ENCODE measurements around the gene PRKCE. TPM values are rescaled to one million over a fixed set of nuclear protein-coding genes. Genes with fewer than 3 reads are reported as not detected.

The PRKCE gene
- total RNA-seq, 3 donors from 2014 or later (not counting 1 experiment from before 2014, with no cell fraction given) = 35.2 to 42.1 (median 38.6) TPM

GRCh38 chr2:45793305-45793962 lies 142.0 kb downstream of the PRKCE start:
- Histone ChIP-seq H3K27ac (ENCODE audit: low read length) (no peak overlapping the region), H3K36me3 (ENCODE audit: control insufficient read depth, insufficient read depth, low read length) (no peaks in the 10 kb centered on the region), H3K4me1 (ENCODE audit: control insufficient read depth, insufficient read depth, low read length) (no peaks in the 10 kb centered on the region), H3K9me3 (ENCODE audit: control insufficient read depth, insufficient read depth, low read length) (no peaks in the 10 kb centered on the region), H3K27me3 (ENCODE audit: control insufficient read depth, insufficient read depth, low read length) (no peaks in the 10 kb centered on the region), H3K4me3 (ENCODE audit: low read length) (no peak overlapping the region)
- no peaks in the 10 kb centered on the region for H3K27me3 Mint-ChIP-seq (ENCODE audit: low read depth in 2 of 2)
- H3K27ac Mint-ChIP-seq = no peak overlapping the region
- no peak for TF ChIP-seq CTCF (IDR thresholded peaks at IDR 0.05)
- intact Hi-C loops (cut with micrococcal nuclease) = no loop called here
- H3K36me3 Mint-ChIP-seq = no peaks in the 10 kb centered on the region
- no peaks in the 10 kb centered on the region for H3K9me3 Mint-ChIP-seq
- H3K4me1 Mint-ChIP-seq = peaks cover 6 to 21% of the 10 kb centered on the region in 2 donors
- DNase-seq = no peak
- WGBS (ENCODE audit: insufficient coverage) = 70% methylated on average over 4 of the region's 7 CpGs
- ATAC-seq = no peak
- no peak overlapping the region for H3K4me3 Mint-ChIP-seq

GRCh38 chr2:45794134-45794617 lies 142.7 kb downstream of the PRKCE start:
- Histone ChIP-seq H3K27me3 (ENCODE audit: control insufficient read depth, insufficient read depth, low read length) (no peaks in the 10 kb centered on the region), H3K27ac (ENCODE audit: low read length) (no peak overlapping the region), H3K36me3 (ENCODE audit: control insufficient read depth, insufficient read depth, low read length) (no peaks in the 10 kb centered on the region), H3K9me3 (ENCODE audit: control insufficient read depth, insufficient read depth, low read length) (no peaks in the 10 kb centered on the region), H3K4me1 (ENCODE audit: control insufficient read depth, insufficient read depth, low read length) (no peaks in the 10 kb centered on the region), H3K4me3 (ENCODE audit: low read length) (no peak overlapping the region)
- H3K9me3 Mint-ChIP-seq = no peaks in the 10 kb centered on the region
- DNase-seq = no peak
- 74% methylated on average over 15 of the region's 15 CpGs for WGBS (ENCODE audit: insufficient coverage)
- H3K36me3 Mint-ChIP-seq = no peaks in the 10 kb centered on the region
- no peak overlapping the region for H3K27ac Mint-ChIP-seq
- no peaks in the 10 kb centered on the region for H3K27me3 Mint-ChIP-seq (ENCODE audit: low read depth in 2 of 2)
- H3K4me1 Mint-ChIP-seq = peaks cover 6 to 21% of the 10 kb centered on the region in 2 donors
- H3K4me3 Mint-ChIP-seq = no peak overlapping the region
- no peak for ATAC-seq
- no peak for TF ChIP-seq CTCF (IDR thresholded peaks at IDR 0.05)
- intact Hi-C loops (cut with micrococcal nuclease) = no loop called here

- Mint-ChIP-seq H3K9me3 (no peaks in the 10 kb centered on the region), H3K27ac (no peak overlapping the region), H3K36me3 (no peaks in the 10 kb centered on the region), H3K27me3 (ENCODE audit: low read depth in 2 of 2) (no peaks in the 10 kb centered on the region), H3K4me3 (no peak overlapping the region), H3K4me1 (peaks cover 16 to 40% of the 10 kb centered on the region in 2 donors)
- H3K4me3 ChIP-seq (ENCODE audit: low read length) = no peak overlapping the region
- no peak for DNase-seq
- no peaks in the 10 kb centered on the region for H3K36me3 ChIP-seq (ENCODE audit: control insufficient read depth, insufficient read depth, low read length)
- 72% methylated on average over 4 of the region's 4 CpGs for WGBS (ENCODE audit: insufficient coverage)
- ATAC-seq = no peak
- H3K27ac ChIP-seq (ENCODE audit: low read length) = no peak overlapping the region
- no peaks in the 10 kb centered on the region for H3K4me1 ChIP-seq (ENCODE audit: control insufficient read depth, insufficient read depth, low read length)
- H3K27me3 ChIP-seq (ENCODE audit: control insufficient read depth, insufficient read depth, low read length) = no peaks in the 10 kb centered on the region
- intact Hi-C loops (cut with micrococcal nuclease) = no loop called here
- H3K9me3 ChIP-seq (ENCODE audit: control insufficient read depth, insufficient read depth, low read length) = no peaks in the 10 kb centered on the region
- TF ChIP-seq CTCF (IDR thresholded peaks at IDR 0.05) = no peak
These were observed 145.0 kb downstream of the PRKCE start for GRCh38 chr2:45796500-45796899.
